CD14-positive monocyte (primary cell): ENCODE results near the gene CNST. TPM values are rescaled to one million over a fixed set of nuclear protein-coding genes. Genes with fewer than 3 reads are reported as not detected.
A peak's percentile ranks its signal among the peaks of the same experiment; 100 is the strongest.

Experiments used
- DNase-seq, 3 donors: peaks; one replicate each; pipeline ENCODE4 v3.0.0-alpha.2; 2011 to 2022
- H2AFZ ChIP-seq: 2 replicates; pipeline ENCODE4 v1.6.0; 2012; ENCODE audit warnings: mild to moderate bottlenecking, low read depth, low read length, inconsistent platforms; ENCODE audit not compliant: insufficient read depth, poor library complexity, severe bottlenecking
- H3K27ac ChIP-seq, 2 donors: 1 replicate in 1 of 2; 2 replicates in 1 of 2; pipeline ENCODE4 v1.5.1; 2012 to 2013; ENCODE audit warnings: low read length in 2 of 2, control low read depth in 1 of 2, inconsistent platforms in 1 of 2, low read depth in 1 of 2, mild to moderate bottlenecking in 1 of 2
- H3K27me3 ChIP-seq, 2 donors: one replicate each; pipeline versions ENCODE4 v1.6.0 to v1.6.1; 2011 to 2013; ENCODE audit warnings: low read length in 2 of 2; ENCODE audit not compliant: control insufficient read depth in 2 of 2, insufficient read depth in 2 of 2
- H3K36me3 ChIP-seq, 2 donors: replicated peaks in 1 of 2; 1 replicate in 1 of 2; 2 replicates in 1 of 2; pipeline versions ENCODE4 v1.5.1 to v1.6.1; 2012 to 2013; ENCODE audit warnings: low read length in 2 of 2, control low read depth in 1 of 2, inconsistent platforms in 1 of 2, mild to moderate bottlenecking in 1 of 2; ENCODE audit not compliant: insufficient read depth in 2 of 2, control insufficient read depth in 1 of 2
- H3K4me1 ChIP-seq, 2 donors: 1 replicate in 1 of 2; 2 replicates in 1 of 2; pipeline versions ENCODE4 v1.5.1 to v1.6.1; 2012 to 2013; ENCODE audit warnings: low read length in 2 of 2, control low read depth in 1 of 2, inconsistent platforms in 1 of 2, mild to moderate bottlenecking in 1 of 2, moderate library complexity in 1 of 2; ENCODE audit not compliant: insufficient read depth in 2 of 2, control insufficient read depth in 1 of 2
- H3K4me2 ChIP-seq: replicated peaks from 2 replicates; pipeline ENCODE3; 2012; ENCODE audit warnings: low read length, moderate library complexity, mild to moderate bottlenecking; ENCODE audit not compliant: poor library complexity, severe bottlenecking; ENCODE audit errors: extremely low read depth
- H3K4me3 ChIP-seq, 3 experiments: fragments of 200-600 bp in 1 of 3; sonication (generic) in 1 of 3; replicated peaks in 1 of 3; 1 replicate in 2 of 3; 2 replicates in 1 of 3; pipeline ENCODE4 v1.5.1; 2011 to 2013; ENCODE audit warnings: low read length in 3 of 3, mild to moderate bottlenecking in 3 of 3, control low read depth in 2 of 3, low read depth in 2 of 3, inconsistent platforms in 1 of 3, moderate library complexity in 1 of 3
- H3K79me2 ChIP-seq: 2 replicates; pipeline ENCODE4 v1.6.0; 2012; ENCODE audit warnings: mild to moderate bottlenecking, control low read depth, inconsistent platforms, low read length, moderate library complexity; ENCODE audit not compliant: insufficient read depth
- H3K9ac ChIP-seq: 2 replicates; pipeline ENCODE4 v1.6.0; 2017; ENCODE audit warnings: low read length, mild to moderate bottlenecking; ENCODE audit not compliant: insufficient read depth, poor library complexity, severe bottlenecking
- H3K9me3 ChIP-seq, 2 donors: replicated peaks in 1 of 2; 1 replicate in 1 of 2; 2 replicates in 1 of 2; pipeline versions ENCODE4 v1.5.1 to v1.6.1; 2012 to 2013; ENCODE audit warnings: low read length in 2 of 2, control low read depth in 1 of 2; ENCODE audit not compliant: control insufficient read depth in 1 of 2, insufficient read depth in 1 of 2
- H4K20me1 ChIP-seq: 2 replicates; pipeline ENCODE4 v1.6.0; 2012; ENCODE audit warnings: mild to moderate bottlenecking, low read length, control low read depth, moderate library complexity; ENCODE audit not compliant: insufficient read depth
- H3K27ac Mint-ChIP-seq, 7 donors: one replicate each; pipeline ENCODE4 v1.8.0; 2020; ENCODE audit warnings: mild to moderate bottlenecking in 7 of 7, mixed read lengths in 7 of 7, moderate library complexity in 6 of 7, inconsistent platforms in 2 of 7
- H3K27me3 Mint-ChIP-seq, 3 donors: one replicate each; pipeline ENCODE4 v1.8.0; 2021 to 2022; ENCODE audit warnings: low read depth in 3 of 3, mild to moderate bottlenecking in 3 of 3, mixed read lengths in 3 of 3, moderate library complexity in 3 of 3, inconsistent platforms in 1 of 3
- H3K36me3 Mint-ChIP-seq, 2 donors: one replicate each; pipeline ENCODE4 v1.8.0; 2020; ENCODE audit warnings: mixed read lengths in 2 of 2, inconsistent platforms in 1 of 2, mild to moderate bottlenecking in 1 of 2
- H3K4me1 Mint-ChIP-seq: one replicate; pipeline ENCODE4 v1.8.0; 2020; ENCODE audit warnings: mild to moderate bottlenecking, mixed read lengths
- H3K4me3 Mint-ChIP-seq, 2 donors: one replicate each; pipeline ENCODE4 v1.8.0; 2020; ENCODE audit warnings: mild to moderate bottlenecking in 2 of 2, mixed read lengths in 2 of 2, moderate library complexity in 1 of 2
- H3K9me3 Mint-ChIP-seq, 7 donors: one replicate each; pipeline ENCODE4 v1.8.0; 2020 to 2022; ENCODE audit warnings: mixed read lengths in 7 of 7, mild to moderate bottlenecking in 6 of 7, moderate library complexity in 6 of 7, inconsistent platforms in 2 of 7
- CTCF ChIP-seq: fragments of 200-600 bp; IDR thresholded peaks from one replicate; pipeline ENCODE4 v1.8.0; 2022; ENCODE audit warnings: antibody characterized with exemption, mild to moderate bottlenecking
- WGBS: methylation state at CpG from one replicate; pipeline ENCODE4 v1.1.5; 2013; ENCODE audit warnings: missing lambda C conversion rate; ENCODE audit not compliant: insufficient coverage; 5-methylcytosine and 5-hydroxymethylcytosine counted together
- intact Hi-C, 2 donors: fragments of 100-400 bp; cut with micrococcal nuclease; formaldehyde crosslinking; loops; one replicate each; pipeline versions ENCODE4 v1.15.0 to v1.15.1; 2023
- polyA plus RNA-seq, 3 donors: library from polyadenylated mRNA; depleted of rRNA in 1 of 3; unstranded in 2 of 3; stranded (reverse) in 1 of 3; fragments of 300-500 nt in 2 of 3; fragments of >200 nt in 1 of 3; fragmentation: Illumina TruSeq in 2 of 3; gene quantifications; 1 replicate in 2 of 3; 2 replicates in 1 of 3; pipeline ENCODE4 v1.2.3, GENCODE V29; 2012 to 2021

The CNST gene
- polyA plus RNA-seq, 3 donors = 11.0 to 14.1 (median 13.7) TPM

- Histone ChIP-seq H3K27me3 (no peaks in the 10 kb centered on the region), H3K27ac (peak overlapping the region in 1 of 2 donors; percentile 59), H3K4me1 (peaks cover 7 to 10% of the 10 kb centered on the region in 2 donors), H4K20me1 (no peaks in the 10 kb centered on the region), H3K4me2 (no peak overlapping the region), H3K36me3 (no peaks in the 10 kb centered on the region), H3K9ac (no peak overlapping the region), H2AFZ (peak overlapping the region; percentile 81), H3K4me3 (peak overlapping the region in 1 of 3 experiments; percentile 8), H3K79me2 (no peaks in the 10 kb centered on the region), H3K9me3 (peaks cover 23 to 82% of the 10 kb centered on the region in 2 donors)
- Mint-ChIP-seq H3K27me3 (peaks cover 0 to 3% (median 2%) of the 10 kb centered on the region in 3 donors), H3K27ac (peak overlapping the region in 1 of 7 donors; percentile 11), H3K36me3 (peaks cover 0 to 3% of the 10 kb centered on the region in 2 donors), H3K9me3 (peaks cover 22 to 76% (median 61%) of the 10 kb centered on the region in 7 donors), H3K4me3 (no peak overlapping the region), H3K4me1 (peaks cover 11% of the 10 kb centered on the region)
- WGBS = 100% methylated on average over 7 of the region's 7 CpGs
- no peak for TF ChIP-seq CTCF
- no peak for DNase-seq
- intact Hi-C loops = no loop called here
Measured at GRCh38 chr1:246526915-246527314, 39.3 kb upstream of the CNST start.

DNA sequence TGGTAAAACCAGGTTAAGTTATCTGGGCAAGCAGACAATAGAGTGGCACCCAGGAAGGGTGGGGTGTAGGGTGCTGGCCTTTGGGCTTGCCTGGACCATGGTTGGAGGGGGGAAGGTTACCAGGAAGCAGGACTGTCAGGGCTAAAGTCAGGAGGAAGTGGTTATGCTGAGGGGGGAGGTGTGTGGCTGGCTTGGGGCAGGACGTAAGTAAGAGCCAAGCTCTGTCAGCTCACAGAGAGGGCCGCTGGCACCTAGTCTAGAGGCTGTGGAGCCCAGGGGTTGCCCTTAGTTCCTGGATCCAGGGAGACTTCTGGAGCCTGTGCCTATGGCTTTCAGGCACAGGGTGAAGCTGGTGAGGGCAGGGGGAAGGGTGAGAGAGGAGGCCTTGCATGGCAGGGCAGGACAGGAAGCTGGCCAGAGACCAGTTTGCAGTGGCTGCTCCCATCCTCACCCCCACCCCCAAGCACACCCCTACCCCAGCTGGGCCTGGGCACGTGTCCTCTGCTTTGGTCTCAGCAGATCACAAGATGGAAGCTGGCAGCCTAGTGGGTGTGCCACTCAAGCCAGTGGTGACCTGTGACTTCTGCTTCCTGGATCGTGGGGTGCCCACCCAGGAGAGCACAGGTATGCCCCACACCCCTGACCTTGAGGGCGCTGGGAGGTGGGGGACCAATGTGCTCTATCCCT is 38.7 kb upstream of the CNST start:
- H3K27ac Mint-ChIP-seq = peak overlapping the region in 3 of 7 donors; percentile 26 to 76 (median 75)
- H3K36me3 Mint-ChIP-seq = peaks cover 0 to 3% of the 10 kb centered on the region in 2 donors
- no peak for TF ChIP-seq CTCF
- no peak overlapping the region for H3K4me3 Mint-ChIP-seq
- no peaks in the 10 kb centered on the region for H3K79me2 ChIP-seq
- H3K36me3 ChIP-seq = no peaks in the 10 kb centered on the region
- H3K9me3 Mint-ChIP-seq = peaks cover 22 to 74% (median 61%) of the 10 kb centered on the region in 7 donors
- peaks cover 0 to 3% (median 2%) of the 10 kb centered on the region in 3 donors for H3K27me3 Mint-ChIP-seq
- peaks cover 11% of the 10 kb centered on the region for H3K4me1 Mint-ChIP-seq
- no peak for DNase-seq
- H2AFZ ChIP-seq = peak overlapping the region; percentile 81
- WGBS = 19% methylated on average over 5 of the region's 5 CpGs
- no peaks in the 10 kb centered on the region for H3K27me3 ChIP-seq
- H4K20me1 ChIP-seq = no peaks in the 10 kb centered on the region
- intact Hi-C loops = no loop called here
- H3K9me3 ChIP-seq = peaks cover 23 to 79% of the 10 kb centered on the region in 2 donors
- peaks cover 7 to 10% of the 10 kb centered on the region in 2 donors for H3K4me1 ChIP-seq
- peak overlapping the region in 1 of 3 experiments; percentile 8 for H3K4me3 ChIP-seq
- no peak overlapping the region for H3K9ac ChIP-seq
- peak overlapping the region in 1 of 2 donors; percentile 59 for H3K27ac ChIP-seq
- H3K4me2 ChIP-seq = peak overlapping the region; percentile 33
